DMS153 (cell line): ENCODE data around the gene ICOS.
A peak's percentile ranks its signal among the peaks of the same experiment; 100 is the strongest.

Experiments used
- DNase-seq: peaks from one replicate; lab custom pipeline; 2025; lab: John Stamatoyannopoulos, UW

ICOS gene

DNA sequence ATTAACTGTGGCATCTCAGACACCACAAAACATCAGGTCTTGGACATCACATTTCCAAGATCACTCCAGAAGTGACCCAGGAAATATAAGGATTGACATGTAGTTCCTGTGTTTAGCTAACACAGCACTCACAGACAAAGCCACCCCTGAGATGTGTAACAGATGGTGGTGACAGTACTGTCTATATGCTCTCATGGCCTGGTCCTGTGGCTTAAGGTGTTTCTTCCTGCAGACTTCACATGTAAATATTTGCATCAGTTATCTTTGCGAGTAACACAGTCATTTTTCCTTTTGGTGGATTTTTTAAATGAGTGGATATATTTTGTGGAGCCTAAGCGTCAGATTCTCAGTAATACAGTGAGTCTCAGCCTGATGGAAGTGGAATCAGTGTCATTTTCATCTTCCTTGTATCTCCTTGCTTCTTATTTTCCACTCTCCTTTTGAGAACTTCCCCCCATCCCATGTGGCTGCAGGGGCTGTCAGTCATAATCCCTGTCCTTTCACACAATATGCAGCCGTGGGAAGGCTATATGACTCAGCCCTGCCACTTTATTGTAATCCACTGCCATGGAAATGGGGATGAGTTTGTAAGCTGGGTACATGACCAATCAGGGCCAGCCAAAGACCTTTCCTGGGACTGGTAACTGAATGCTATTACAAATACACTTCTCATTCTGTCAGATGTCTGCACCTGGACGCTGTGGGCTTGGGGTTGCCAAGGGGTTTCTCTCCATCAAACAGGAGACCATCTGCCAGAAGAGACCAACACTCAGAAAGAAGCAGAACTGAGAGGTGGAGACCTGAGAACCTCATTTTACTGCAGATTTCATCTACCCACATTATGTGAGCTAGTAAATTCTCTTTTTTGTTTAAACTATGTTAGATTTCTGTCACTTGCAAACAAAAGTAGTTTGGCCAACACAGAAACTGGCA lies 74.3 kb downstream of the ICOS start:
- peak; percentile 15 for DNase-seq
